ENCODE results near the gene CTDSP1.

CTDSP1 gene

GRCh38 chr2:218395826-218396687 is 3.6 kb upstream of the CTDSP1 start:
- TF ChIP-seq YY1 (IDR thresholded peaks at IDR 0.05; ENCODE audit: insufficient read depth, insufficient read length) (no peak), SUZ12 (IDR thresholded peaks at IDR 0.05; ENCODE audit: extremely low read depth, insufficient read depth, insufficient read length) (no peak), ZNF274 (IDR thresholded peaks at IDR 0.05; ENCODE audit: low read depth, low read length) (no peak)
- Histone ChIP-seq H3K36me3 (ENCODE audit: insufficient read depth, insufficient read length, low read length) (peaks cover 1% of the 10 kb centered on the region), H3K9ac (ENCODE audit: insufficient read length, low read depth) (peak overlapping the region; percentile 79), H3K4me1 (ENCODE audit: insufficient read depth, insufficient read length) (peaks cover 16% of the 10 kb centered on the region), H3K27me3 (ENCODE audit: insufficient read depth, insufficient read length) (peaks cover 36% of the 10 kb centered on the region), H3K4me3 (ENCODE audit: insufficient read length, low read depth) (peak overlapping the region; percentile 85), H3K9me3 (ENCODE audit: insufficient read depth, low read length) (no peaks in the 10 kb centered on the region)
- peak; percentile 86 for DNase-seq (ENCODE audit: low read depth, low spot score)

DNA sequence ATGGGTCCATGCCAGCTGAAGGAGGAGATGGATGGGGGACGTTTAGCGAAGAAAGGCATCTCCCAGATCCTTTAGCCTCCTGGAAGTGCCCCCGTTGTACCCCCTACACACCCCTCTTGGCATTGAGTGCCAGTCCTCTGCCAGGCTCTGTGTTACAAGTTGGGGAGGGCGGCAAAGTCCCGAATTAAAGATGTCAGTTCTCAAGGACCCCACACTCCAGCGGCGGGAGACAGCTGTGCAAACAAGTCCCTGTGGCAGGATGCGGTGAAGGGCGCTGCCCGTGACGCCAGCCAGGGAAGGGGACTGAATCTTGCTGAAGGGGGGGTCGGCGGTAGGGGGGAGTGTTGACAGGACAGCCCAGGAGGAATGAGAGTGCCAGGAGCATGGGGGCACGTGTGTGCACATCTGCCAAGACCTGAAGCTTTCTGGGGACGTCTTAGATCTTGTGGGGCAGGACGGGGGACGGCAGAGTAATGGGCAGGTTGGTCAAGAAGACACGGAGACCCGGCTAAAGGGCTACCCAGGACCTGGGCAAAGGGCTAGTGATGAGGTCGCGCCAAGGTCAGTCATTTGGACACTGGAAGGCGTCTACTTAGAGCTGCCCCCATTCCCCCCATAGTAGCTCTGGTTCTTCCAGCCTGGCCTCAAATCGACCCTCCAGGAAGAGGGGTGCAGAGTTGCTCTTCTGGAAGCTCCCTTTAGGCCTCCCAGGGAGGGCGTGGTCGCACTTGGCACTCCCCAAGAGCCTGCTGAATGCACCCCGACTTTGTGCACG is 2.8 kb upstream of the CTDSP1 start:
- H3K9me3 ChIP-seq (ENCODE audit: insufficient read depth, low read length), result no peaks in the 10 kb centered on the region
- peaks cover 9% of the 10 kb centered on the region for H3K36me3 ChIP-seq (ENCODE audit: insufficient read depth, insufficient read length, low read length)
- peaks cover 36% of the 10 kb centered on the region for H3K27me3 ChIP-seq (ENCODE audit: insufficient read depth, insufficient read length)
- TF ChIP-seq SUZ12 (IDR thresholded peaks at IDR 0.05; ENCODE audit: extremely low read depth, insufficient read depth, insufficient read length) (no peak), YY1 (IDR thresholded peaks at IDR 0.05; ENCODE audit: insufficient read depth, insufficient read length) (no peak), ZNF274 (IDR thresholded peaks at IDR 0.05; ENCODE audit: low read depth, low read length) (no peak)
- DNase-seq (ENCODE audit: low read depth, low spot score), result no peak
- peaks cover 18% of the 10 kb centered on the region for H3K4me1 ChIP-seq (ENCODE audit: insufficient read depth, insufficient read length)
- H3K9ac ChIP-seq (ENCODE audit: insufficient read length, low read depth), result peak overlapping the region; percentile 79
- H3K4me3 ChIP-seq (ENCODE audit: insufficient read length, low read depth), result peak overlapping the region; percentile 85

GRCh38 chr2:218397463-218397819 is 2.2 kb upstream of the CTDSP1 start:
- TF ChIP-seq YY1 (IDR thresholded peaks at IDR 0.05; ENCODE audit: insufficient read depth, insufficient read length), result no peak
- no peak for TF ChIP-seq ZNF274 (IDR thresholded peaks at IDR 0.05; ENCODE audit: low read depth, low read length)
- no peak for TF ChIP-seq SUZ12 (IDR thresholded peaks at IDR 0.05; ENCODE audit: extremely low read depth, insufficient read depth, insufficient read length)
- peaks cover 15% of the 10 kb centered on the region for H3K36me3 ChIP-seq (ENCODE audit: insufficient read depth, insufficient read length, low read length)
- peaks cover 18% of the 10 kb centered on the region for H3K4me1 ChIP-seq (ENCODE audit: insufficient read depth, insufficient read length)
- H3K9me3 ChIP-seq (ENCODE audit: insufficient read depth, low read length), result no peaks in the 10 kb centered on the region
- no peak for DNase-seq (ENCODE audit: low read depth, low spot score)
- H3K4me3 ChIP-seq (ENCODE audit: insufficient read length, low read depth), result peak overlapping the region; percentile 85
- H3K27me3 ChIP-seq (ENCODE audit: insufficient read depth, insufficient read length), result peaks cover 36% of the 10 kb centered on the region
- H3K9ac ChIP-seq (ENCODE audit: insufficient read length, low read depth), result peak overlapping the region; percentile 79

- H3K4me3 ChIP-seq (ENCODE audit: insufficient read length, low read depth), result peak overlapping the region; percentile 85
- peak overlapping the region; percentile 66 for H3K9ac ChIP-seq (ENCODE audit: insufficient read length, low read depth)
- DNase-seq (ENCODE audit: low read depth, low spot score), result no peak
- H3K4me1 ChIP-seq (ENCODE audit: insufficient read depth, insufficient read length), result peaks cover 17% of the 10 kb centered on the region
- H3K27me3 ChIP-seq (ENCODE audit: insufficient read depth, insufficient read length), result peaks cover 36% of the 10 kb centered on the region
- peaks cover 20% of the 10 kb centered on the region for H3K36me3 ChIP-seq (ENCODE audit: insufficient read depth, insufficient read length, low read length)
- TF ChIP-seq ZNF274 (IDR thresholded peaks at IDR 0.05; ENCODE audit: low read depth, low read length), result no peak
- TF ChIP-seq YY1 (IDR thresholded peaks at IDR 0.05; ENCODE audit: insufficient read depth, insufficient read length), result no peak
- no peak for TF ChIP-seq SUZ12 (IDR thresholded peaks at IDR 0.05; ENCODE audit: extremely low read depth, insufficient read depth, insufficient read length)
- no peaks in the 10 kb centered on the region for H3K9me3 ChIP-seq (ENCODE audit: insufficient read depth, low read length)
Measured at GRCh38 chr2:218397820-218398436, 1.7 kb upstream of the CTDSP1 start.

GRCh38 chr2:218398437-218399390 is 954 bp upstream of the CTDSP1 start:
- H3K36me3 ChIP-seq (ENCODE audit: insufficient read depth, insufficient read length, low read length), result peaks cover 27% of the 10 kb centered on the region
- no peak for TF ChIP-seq ZNF274 (IDR thresholded peaks at IDR 0.05; ENCODE audit: low read depth, low read length)
- TF ChIP-seq YY1 (IDR thresholded peaks at IDR 0.05; ENCODE audit: insufficient read depth, insufficient read length), result no peak
- TF ChIP-seq SUZ12 (IDR thresholded peaks at IDR 0.05; ENCODE audit: extremely low read depth, insufficient read depth, insufficient read length), result no peak
- H3K9me3 ChIP-seq (ENCODE audit: insufficient read depth, low read length), result no peaks in the 10 kb centered on the region
- H3K4me1 ChIP-seq (ENCODE audit: insufficient read depth, insufficient read length), result peaks cover 14% of the 10 kb centered on the region
- peaks cover 36% of the 10 kb centered on the region for H3K27me3 ChIP-seq (ENCODE audit: insufficient read depth, insufficient read length)
- peak overlapping the region; percentile 89 for H3K9ac ChIP-seq (ENCODE audit: insufficient read length, low read depth)
- no peak for DNase-seq (ENCODE audit: low read depth, low spot score)
- H3K4me3 ChIP-seq (ENCODE audit: insufficient read length, low read depth), result peak overlapping the region; percentile 85

DNA sequence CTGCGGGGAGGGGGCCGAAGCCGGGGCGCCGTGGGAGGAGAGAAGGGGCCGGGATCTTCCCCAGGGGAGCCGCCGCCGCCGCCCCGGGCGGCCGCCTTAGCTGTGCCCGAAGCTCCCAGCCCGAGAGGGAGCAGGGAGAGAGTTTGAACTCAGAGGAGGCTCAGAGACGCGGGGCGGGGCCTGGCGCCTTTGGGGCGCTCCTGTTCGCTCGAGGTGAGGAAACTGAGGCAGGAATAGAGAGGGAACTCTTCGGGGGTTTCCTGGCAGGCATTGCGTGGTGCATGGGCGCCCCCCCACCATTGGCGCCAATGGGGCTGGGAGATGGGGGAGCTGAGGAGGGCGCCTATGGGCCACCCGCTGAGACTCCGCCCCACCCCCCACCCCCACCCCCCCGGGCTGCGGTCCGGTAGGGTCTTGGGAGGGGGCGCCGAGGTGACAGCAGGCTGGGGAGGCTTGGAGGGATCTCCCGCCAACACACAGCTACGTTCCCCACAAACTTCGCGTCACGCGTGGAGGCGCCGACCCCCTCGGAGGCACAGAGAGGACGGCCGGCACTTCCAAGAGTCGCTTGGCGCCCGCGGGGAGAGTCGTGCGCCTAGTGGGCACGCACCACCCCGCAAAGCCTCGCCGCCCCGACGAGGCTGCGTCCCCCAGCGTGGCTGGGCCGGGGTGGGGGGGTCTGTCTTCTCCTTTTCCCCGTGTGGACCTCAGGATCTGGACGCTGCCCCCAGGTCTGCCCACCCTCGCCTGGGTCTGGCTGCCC is 680 bp downstream of the CTDSP1 start:
- H3K9ac ChIP-seq (ENCODE audit: insufficient read length, low read depth), result peak overlapping the region; percentile 95
- TF ChIP-seq YY1 (IDR thresholded peaks at IDR 0.05; ENCODE audit: insufficient read depth, insufficient read length) (no peak), ZNF274 (IDR thresholded peaks at IDR 0.05; ENCODE audit: low read depth, low read length) (no peak), SUZ12 (IDR thresholded peaks at IDR 0.05; ENCODE audit: extremely low read depth, insufficient read depth, insufficient read length) (no peak)
- peak overlapping the region; percentile 78 for H3K4me3 ChIP-seq (ENCODE audit: insufficient read length, low read depth)
- H3K9me3 ChIP-seq (ENCODE audit: insufficient read depth, low read length), result no peaks in the 10 kb centered on the region
- DNase-seq (ENCODE audit: low read depth, low spot score), result no peak
- peaks cover 39% of the 10 kb centered on the region for H3K36me3 ChIP-seq (ENCODE audit: insufficient read depth, insufficient read length, low read length)
- peaks cover 15% of the 10 kb centered on the region for H3K4me1 ChIP-seq (ENCODE audit: insufficient read depth, insufficient read length)
- H3K27me3 ChIP-seq (ENCODE audit: insufficient read depth, insufficient read length), result peaks cover 27% of the 10 kb centered on the region

All from NT2/D1 (cell line).